Fibroblast of pulmonary artery (primary cell): ENCODE data around the gene PTPRH.

Experiments used
- DNase-seq: peaks from one replicate; pipeline ENCODE4 v3.0.0-alpha.2; 2010; ENCODE audit warnings: low read depth
- H3K4me3 ChIP-seq: replicated peaks from 2 replicates; pipeline ENCODE4 v1.5.1; 2011; ENCODE audit warnings: low read depth, mild to moderate bottlenecking, control low read depth, low read length, moderate library complexity
- TF ChIP-seq, protein P1 (sequence below): IDR thresholded peaks from 2 replicates; pipeline ENCODE4 v1.5.1; 2011; ENCODE audit warnings: mild to moderate bottlenecking, control low read depth, low read length, inconsistent platforms; ENCODE audit errors: missing control alignments

The PTPRH gene

DNA sequence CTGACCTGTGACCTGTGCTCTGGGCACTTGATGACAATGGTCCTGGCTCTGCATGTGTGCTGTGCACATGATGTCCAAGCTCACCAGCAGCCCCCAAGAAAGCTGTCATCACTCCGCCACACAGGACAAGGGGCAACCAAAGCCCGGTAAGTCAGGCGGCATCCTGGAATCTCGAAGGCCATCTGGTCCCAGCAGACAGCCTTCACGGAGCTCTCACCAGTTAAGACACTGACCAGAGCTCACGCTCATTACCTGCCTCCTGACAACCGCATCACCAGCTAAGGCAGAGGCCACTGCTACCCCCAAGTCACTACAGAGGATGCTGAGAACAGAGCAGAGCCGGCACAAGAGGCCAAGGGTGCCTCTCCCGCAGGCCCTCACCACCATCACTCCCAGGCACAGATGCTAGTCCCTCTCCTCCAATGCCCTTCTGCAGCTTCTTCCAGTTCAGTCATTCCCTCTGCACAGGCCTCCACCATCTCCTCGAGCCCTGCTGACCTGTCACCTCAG lies 38.9 kb upstream of the PTPRH start:
- TF ChIP-seq, protein P1, sequence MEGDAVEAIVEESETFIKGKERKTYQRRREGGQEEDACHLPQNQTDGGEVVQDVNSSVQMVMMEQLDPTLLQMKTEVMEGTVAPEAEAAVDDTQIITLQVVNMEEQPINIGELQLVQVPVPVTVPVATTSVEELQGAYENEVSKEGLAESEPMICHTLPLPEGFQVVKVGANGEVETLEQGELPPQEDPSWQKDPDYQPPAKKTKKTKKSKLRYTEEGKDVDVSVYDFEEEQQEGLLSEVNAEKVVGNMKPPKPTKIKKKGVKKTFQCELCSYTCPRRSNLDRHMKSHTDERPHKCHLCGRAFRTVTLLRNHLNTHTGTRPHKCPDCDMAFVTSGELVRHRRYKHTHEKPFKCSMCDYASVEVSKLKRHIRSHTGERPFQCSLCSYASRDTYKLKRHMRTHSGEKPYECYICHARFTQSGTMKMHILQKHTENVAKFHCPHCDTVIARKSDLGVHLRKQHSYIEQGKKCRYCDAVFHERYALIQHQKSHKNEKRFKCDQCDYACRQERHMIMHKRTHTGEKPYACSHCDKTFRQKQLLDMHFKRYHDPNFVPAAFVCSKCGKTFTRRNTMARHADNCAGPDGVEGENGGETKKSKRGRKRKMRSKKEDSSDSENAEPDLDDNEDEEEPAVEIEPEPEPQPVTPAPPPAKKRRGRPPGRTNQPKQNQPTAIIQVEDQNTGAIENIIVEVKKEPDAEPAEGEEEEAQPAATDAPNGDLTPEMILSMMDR, result no peak
- DNase-seq, result no peak
- H3K4me3 ChIP-seq, result no peak overlapping the region

DNA sequence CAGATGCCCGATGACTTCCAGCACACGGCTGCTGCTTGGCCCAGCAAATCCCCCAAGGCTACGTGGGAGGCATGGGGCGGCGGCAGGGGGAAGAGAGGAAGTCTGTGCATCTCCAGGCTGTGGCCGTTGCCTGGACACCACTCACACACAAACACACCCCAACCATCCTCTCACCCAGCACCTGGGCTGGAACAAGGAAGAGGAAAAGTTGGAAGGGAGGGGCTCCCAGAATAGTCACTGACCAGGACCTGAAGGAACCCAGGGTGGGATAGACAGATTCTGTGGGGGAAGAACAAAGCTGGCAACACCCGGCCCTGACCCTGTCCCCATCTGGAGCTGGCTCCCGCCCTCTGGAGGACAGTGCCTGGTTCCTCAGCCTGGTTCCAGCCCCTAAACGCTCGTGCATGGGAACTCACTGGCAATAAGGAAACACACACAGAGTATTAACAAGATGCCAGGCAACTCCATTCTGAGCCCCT lies 38.4 kb upstream of the PTPRH start:
- peak; percentile 76 for DNase-seq
- TF ChIP-seq, protein P1, result no peak
- no peak overlapping the region for H3K4me3 ChIP-seq

DNA sequence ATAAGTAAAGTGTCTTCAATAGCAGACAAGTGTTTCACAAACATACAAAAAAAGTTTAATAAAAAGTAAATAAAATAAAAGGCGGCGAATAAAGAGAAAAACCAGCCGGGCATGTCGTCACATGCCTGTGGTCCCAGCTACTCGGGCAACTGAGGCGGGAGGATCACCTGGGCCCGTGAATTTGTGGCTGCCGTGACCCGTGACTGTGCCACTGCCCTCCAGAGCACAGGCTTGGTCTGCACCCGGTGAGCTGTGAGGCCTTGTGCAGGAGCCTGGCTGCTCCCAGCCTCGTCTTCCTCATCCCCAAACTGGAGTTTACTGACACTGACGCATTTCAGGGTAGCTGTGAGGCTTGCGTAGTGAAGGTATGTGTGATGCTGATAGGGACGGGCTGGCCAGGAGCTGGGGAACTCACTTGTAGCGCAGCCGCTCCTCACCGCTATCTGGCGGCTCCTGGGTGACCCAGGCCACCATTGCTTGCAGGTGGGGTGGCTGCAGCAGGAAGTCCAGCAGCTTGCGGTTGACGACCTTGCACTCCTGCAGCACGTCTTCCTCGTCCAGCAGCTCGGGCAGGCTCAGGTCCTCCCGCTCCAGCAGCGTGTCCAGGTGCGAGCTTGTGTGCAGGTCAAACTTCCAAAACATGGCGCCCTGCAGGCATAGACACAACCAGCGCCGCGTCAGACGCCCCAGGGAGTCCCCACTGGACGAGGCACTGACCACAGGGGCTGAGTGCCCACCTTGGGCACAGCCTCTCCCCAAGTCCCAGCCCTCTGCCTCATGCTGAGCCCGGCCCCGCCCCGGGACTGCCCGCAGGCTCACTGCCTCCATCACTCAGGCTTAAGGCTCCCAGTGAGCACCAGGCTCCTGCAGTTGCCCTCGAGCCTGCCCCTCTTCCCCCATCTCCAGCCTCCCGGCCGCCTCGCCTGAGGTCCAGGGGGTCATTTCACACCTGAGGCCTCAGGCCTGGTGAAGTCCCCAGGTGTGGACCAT lies 37.5 kb upstream of the PTPRH start:
- TF ChIP-seq, protein P1, result no peak
- H3K4me3 ChIP-seq, result no peak overlapping the region
- no peak for DNase-seq

DNA sequence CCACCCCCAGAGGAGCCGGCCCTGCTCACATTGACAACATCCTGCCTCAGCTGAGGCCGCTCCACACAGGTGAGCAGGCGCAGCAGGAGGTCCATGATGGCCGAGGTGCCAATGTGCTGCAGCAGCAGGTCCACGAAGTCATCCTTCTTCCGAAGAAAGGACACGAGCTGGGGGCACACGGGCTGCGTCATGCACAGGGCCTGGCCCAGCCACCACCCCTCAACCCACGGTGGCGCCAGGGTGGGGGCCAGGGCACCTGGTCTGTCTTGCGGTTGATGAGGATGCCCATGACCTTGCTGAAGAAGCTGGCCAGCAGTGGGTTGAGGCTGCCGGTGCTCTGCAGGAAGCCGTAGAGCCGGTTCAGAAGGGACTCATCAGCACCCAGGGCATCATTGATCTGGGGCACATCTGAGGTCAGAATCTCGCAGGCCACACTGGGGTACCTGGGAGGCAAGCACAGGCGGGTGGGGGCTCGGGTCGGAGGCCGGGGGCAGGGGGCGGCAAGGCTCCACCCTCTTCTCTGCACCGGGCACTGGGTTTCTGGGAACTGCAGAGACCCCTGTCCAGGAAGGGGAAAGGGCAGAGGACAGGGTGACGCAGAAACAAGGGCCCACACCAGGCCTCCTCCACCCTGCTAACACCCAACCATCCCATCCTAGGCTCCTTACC lies 36.1 kb upstream of the PTPRH start:
- no peak overlapping the region for H3K4me3 ChIP-seq
- TF ChIP-seq, protein P1, result no peak
- no peak for DNase-seq

DNA sequence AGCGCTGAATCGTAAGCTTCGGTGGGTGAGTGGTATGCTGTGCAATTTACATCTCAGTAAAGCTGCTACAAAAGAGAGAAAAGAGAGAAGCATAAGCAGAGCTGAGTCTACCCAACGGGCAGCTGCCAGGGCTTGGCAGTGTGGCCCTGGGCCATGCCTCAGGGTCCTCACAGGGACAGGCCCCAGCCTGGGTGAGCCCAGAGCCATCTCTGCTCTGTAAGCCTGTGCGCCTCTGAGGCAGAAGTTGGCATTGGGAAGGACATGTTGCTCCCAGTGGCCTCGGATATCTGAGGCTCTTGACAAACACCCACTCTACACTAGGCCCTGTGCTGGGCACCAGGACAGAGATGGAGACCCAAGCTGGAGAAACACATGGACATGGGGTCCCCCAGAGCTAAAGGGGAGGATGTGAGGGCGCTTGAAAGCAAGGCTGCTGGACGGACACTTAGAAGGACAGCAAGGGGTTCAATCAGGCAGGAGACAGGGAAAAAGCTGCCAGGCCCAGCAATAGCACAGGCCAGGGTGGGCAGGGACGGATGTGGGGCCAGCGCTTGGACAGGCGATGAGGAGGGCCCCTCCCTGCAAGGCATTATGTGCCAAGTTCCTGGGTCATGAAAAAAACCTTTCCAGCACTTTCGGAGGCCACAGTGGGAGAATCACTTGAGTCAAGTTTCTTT lies 34.8 kb upstream of the PTPRH start:
- DNase-seq, result no peak
- no peak overlapping the region for H3K4me3 ChIP-seq
- TF ChIP-seq, protein P1, result no peak

DNA sequence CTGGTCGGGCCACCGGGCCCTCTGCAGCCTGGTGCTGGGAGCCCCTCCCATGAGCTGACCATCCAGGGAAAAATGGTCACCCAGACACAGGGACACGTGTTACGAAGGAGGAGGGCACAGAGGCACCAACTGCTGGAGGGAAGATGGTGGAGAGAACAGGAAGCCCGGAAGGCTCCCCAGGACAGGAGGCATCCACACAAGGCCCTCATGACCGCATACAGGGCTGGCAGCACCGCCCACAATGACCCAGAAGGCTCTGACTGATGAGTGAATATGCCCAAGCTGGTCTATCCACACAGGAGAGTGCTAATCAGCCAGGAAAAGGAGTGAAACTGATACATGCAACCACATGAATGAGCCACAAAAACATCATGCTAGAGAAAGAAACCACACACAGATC lies 33.2 kb upstream of the PTPRH start:
- DNase-seq, result no peak
- TF ChIP-seq, protein P1, result no peak
- no peak overlapping the region for H3K4me3 ChIP-seq
